GM18861 (cell line): Measurements from ENCODE around the gene MGAT5B.
"Not testable (repeated sequence)": the region's sequence is repeated elsewhere in the genome, so short reads cannot be mapped to it uniquely, and the experiment has no call there.

Source experiments
- ATAC-seq: cut with Tn5 transposase; IDR thresholded peaks from one replicate; pipeline ENCODE4 v1.9.1; 2021; ENCODE audit not compliant: unreplicated experiment

MGAT5B gene

DNA sequence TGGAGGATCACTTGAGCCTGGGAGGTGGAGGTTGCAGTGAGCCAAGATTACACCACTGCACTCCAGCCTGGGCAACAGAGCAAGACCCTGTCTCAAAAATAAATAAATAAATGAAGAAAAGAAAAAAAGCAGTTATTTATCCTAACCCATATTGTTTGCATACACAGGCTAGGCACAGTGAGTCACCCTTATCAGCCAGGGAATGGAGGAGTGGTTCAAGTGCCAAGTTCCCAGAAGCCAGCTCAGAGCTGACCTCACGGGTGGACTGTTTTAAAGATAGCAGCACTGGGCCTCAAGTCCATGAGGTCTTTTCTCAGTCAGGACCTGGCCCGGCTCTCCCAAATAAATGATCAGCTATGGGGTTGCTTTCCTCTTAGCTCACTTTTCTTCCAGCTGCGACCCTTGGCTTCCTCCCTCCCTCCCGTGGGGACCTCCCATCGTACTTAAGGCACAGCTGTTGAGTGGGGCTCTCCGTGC is 22.6 kb upstream of the MGAT5B start:
- ATAC-seq: no peak

DNA sequence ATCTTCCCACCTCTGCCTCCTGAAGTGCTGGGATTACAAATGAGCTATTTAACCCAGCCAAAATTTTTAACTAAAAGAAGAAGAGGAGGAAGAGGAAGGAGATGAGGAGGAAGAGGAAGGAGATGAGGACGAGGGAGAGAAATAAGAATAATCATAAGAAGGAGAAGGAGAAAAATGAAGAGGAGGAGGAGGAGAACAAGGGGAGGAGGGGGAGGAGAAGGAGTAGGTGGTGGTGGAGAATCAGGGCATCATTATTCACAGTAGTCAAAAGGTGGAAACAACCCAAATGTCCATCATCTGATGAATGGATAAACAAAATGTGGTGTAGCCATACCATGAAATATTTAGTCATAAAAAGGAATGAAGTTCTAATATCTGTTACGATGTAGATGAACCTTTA is 21.2 kb upstream of the MGAT5B start:
- no peak for ATAC-seq

DNA sequence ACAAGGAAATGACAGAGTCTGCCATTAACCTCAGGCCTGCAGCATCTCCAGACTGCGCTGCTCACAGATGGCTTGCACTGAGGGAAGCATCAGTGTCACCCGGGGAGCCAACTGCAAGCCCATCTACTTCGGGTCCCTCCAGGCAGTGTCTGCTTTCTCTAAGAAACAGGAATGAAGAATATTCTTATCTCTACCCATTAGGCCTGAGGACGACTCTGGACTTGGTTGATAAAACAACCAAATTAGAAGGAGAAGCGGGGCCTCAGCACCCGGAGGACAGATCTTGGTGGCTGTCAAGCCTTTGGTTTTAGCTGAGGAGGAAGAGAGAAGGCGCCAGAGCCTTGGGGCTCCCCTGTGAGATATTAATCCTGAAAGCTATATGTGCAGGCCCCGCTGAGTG is 19.5 kb upstream of the MGAT5B start:
- ATAC-seq: no peak

DNA sequence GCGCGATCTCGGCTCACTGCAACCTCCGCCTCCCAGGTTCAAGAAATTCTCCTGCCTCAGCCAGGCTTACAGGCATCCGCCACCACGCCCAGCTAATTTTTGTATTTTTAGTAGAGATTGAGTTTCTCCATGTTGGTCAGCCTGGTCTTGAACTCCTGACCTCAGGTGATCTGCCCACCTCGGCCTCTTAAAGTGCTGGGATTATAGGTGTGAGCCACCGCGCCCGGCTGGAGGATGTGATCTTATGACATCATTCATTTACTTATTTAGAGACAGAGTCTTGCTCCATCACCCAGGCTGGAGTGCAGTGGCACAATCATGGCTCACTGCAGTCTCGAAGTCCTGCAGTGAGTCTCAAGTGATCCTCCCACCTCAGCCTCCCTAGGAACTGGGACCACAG is 19.0 kb upstream of the MGAT5B start:
- not testable (repeated sequence) for ATAC-seq

GRCh38 chr17:76852843-76853242 is 15.4 kb upstream of the MGAT5B start:
- no peak for ATAC-seq

DNA sequence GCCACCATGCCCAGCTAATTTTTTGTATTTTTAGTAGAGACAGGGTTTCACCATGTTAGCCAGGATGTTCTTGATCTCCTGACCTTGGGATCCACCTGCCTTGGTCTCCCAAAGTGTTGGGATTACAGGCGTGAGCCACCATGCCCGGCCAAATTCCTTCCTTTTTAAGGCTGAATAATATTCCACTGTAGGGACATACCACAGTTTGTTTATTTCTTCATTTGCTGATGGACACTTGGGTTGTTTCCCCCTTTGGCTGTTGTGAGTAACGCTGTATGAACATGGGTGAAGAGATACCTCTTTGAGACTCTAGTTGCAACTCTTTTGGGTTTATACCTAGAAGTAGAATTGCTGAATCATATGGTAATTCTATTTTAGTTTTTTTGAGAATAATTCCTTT is 13.1 kb upstream of the MGAT5B start:
- ATAC-seq: no peak

DNA sequence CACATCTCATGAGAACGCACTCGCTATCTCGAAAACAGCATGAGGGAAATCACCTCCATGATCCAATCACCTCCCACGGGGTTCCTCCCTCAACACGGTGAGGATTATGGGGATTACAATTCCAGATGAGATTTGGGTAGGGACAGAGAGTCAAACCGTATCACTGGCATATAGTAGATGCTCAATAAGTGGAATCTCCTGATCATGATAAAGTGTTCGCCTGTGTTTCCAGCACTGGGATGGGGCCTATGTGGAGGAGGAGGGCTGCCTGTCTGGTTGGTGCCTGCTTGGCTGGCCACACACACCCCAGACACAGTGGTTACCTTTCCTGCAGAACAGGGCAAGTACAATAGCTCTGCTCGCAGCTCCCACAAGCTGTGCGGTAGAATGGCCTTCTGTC is 6.1 kb upstream of the MGAT5B start:
- no peak for ATAC-seq

GRCh38 chr17:76862494-76862893 is 5.7 kb upstream of the MGAT5B start:
- ATAC-seq: no peak

DNA sequence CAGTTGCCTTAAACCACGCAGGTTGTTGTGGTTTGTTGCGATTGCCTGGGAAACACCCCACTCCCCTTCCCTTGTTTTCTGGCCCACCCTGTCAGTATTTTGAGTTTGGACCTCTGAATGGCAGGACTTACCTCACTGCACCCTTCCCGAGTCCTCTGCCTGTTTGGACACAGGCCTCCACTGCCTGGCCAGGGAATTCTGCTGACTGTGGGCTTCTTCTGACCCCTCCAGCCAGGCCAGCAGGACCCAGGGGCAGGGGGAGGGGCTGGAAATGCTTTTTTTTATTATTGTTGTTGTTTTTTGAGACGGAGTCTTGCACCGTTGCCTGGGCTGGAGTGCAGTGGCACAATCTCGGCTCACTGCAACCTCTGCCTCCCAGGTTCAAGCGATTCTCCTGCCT is 4.2 kb upstream of the MGAT5B start:
- ATAC-seq: no peak

GRCh38 chr17:76865174-76865573 is 3.0 kb upstream of the MGAT5B start:
- ATAC-seq: no peak

GRCh38 chr17:76866203-76866602 is 2.0 kb upstream of the MGAT5B start:
- no peak for ATAC-seq

DNA sequence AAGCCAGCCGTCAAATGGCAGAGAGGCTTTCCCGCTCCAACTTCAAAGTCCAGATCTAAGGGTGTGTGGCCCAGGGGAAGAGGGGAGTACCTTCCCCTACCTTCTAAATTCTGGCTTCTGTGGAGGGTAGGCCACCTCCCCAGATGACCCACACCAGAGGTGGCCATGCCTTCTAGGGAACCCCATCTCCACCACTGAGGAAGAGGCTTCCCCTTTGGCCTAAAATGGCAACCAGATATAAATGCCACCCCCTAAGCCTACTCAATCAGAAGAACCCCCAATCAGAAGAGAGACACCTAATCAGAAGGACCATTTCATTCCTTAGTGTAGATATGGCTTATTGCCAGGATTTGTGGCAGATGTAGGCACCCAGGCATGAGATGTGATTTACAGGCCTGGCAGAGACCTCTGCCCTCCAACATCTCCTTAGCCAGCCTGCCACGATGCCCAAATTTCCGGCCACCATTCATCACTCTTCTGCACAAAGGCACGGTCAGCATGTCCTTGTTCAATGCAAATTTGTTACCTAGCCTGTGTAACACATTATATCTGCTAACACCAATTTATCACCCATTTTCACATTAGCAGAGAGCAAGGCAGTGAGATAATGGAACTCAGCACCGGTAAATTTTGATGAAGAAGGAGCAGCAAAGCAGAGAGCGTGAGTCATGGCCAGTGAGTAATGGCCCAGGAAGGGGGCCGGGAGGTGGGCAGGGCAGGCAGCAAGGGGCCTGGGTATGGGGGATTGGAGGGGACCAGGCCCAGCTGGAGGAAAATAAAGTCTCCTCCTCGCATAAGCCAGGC is 1.2 kb upstream of the MGAT5B start:
- no peak for ATAC-seq

GRCh38 chr17:76867578-76868175 is 527 bp upstream of the MGAT5B start:
- no peak for ATAC-seq

- ATAC-seq: no peak
Observed at GRCh38 chr17:76868669-76869495, 678 bp downstream of the MGAT5B start.

- no peak for ATAC-seq
Observed at GRCh38 chr17:76869496-76870376, 1.5 kb downstream of the MGAT5B start.

DNA sequence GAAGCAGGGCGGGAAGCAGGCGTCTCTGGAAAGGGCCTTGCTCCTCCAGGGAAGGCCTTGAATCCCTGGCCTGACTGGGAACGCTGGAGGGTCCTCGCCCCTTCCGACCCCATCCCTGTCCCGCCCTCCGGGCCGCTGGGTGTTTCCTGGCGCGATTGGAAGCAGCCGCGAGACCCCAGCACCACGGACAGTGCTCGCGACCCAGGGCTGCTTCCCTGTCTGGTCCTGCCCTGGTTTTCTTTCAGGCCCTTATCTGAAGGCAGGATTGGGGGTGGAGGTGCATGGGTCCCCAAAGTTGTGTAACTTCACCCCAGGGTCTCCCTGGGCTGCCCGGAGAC is 2.1 kb downstream of the MGAT5B start:
- no peak for ATAC-seq

DNA sequence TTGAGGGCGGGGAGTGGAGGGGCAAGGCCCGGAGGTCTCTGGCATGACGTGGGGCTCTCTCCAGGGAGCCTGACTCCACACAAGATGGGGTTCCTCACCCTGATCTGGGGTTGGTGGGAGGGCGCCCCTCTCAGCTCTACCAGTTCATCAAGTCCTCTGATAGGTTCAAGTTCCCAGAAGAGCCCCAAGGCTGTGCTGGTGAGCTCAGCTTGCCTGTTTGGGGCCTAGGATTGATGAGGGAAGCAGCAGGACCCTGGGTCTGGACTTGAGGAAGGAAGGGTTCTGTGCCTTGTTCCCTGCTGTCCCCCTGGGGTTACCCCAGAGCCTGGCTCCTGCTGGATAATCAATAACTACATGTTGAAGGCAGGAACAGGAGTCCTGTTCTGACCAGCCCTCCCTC is 3.5 kb downstream of the MGAT5B start:
- no peak for ATAC-seq

- no peak for ATAC-seq
Observed at GRCh38 chr17:76872221-76872873, 4.1 kb downstream of the MGAT5B start.

GRCh38 chr17:76872874-76873221 is 4.6 kb downstream of the MGAT5B start:
- ATAC-seq: no peak

GRCh38 chr17:76873856-76874255 is 5.7 kb downstream of the MGAT5B start:
- ATAC-seq: no peak

GRCh38 chr17:76877437-76877836 is 9.2 kb downstream of the MGAT5B start:
- ATAC-seq: no peak
